ENCODE data around the gene MSMP.
A peak's percentile ranks its signal among the peaks of the same experiment; 100 is the strongest.

DNA sequence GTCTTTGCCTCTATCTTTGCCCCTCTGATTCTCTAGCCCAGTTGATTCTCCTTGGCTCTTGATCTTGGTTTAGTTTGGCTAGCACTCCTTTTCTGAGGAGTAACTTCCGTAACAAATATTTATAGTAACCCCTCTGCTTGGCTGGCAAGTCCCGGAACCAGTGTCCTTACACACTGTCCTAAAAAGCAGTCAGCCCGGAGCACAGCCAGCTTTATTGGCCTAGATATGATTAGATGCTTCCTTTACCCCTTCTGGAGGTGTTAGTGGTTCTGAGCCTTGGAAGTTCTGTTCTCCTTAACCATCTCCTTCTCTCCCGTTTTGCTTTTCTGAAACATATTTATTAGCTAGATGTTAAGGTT, 17.0 kb upstream of the MSMP start:
- TF ChIP-seq, protein P1, sequence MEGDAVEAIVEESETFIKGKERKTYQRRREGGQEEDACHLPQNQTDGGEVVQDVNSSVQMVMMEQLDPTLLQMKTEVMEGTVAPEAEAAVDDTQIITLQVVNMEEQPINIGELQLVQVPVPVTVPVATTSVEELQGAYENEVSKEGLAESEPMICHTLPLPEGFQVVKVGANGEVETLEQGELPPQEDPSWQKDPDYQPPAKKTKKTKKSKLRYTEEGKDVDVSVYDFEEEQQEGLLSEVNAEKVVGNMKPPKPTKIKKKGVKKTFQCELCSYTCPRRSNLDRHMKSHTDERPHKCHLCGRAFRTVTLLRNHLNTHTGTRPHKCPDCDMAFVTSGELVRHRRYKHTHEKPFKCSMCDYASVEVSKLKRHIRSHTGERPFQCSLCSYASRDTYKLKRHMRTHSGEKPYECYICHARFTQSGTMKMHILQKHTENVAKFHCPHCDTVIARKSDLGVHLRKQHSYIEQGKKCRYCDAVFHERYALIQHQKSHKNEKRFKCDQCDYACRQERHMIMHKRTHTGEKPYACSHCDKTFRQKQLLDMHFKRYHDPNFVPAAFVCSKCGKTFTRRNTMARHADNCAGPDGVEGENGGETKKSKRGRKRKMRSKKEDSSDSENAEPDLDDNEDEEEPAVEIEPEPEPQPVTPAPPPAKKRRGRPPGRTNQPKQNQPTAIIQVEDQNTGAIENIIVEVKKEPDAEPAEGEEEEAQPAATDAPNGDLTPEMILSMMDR (IDR thresholded peaks at IDR 0.05) = no peak
- TF ChIP-seq POLR2A (IDR thresholded peaks at IDR 0.05) = peak in 1 of 3 donors; percentile 20
